Activated T-cell treated with anti-CD3 and anti-CD28 coated beads, Interleukin-2, amount 50 U/mL, for 4 hours (primary cell): ENCODE measurements around the gene TLX1. TPM values are rescaled to one million over a fixed set of nuclear protein-coding genes. Genes with fewer than 3 reads are reported as not detected.

Experiments used
- ATAC-seq, 2 donors: fragments of 200-7000 bp; cut with Tn5 transposase; one replicate each; pipeline ENCODE4 v1.10.0; 2021
- DNase-seq: peaks from one replicate; pipeline ENCODE4 v3.0.0-alpha.2; 2020
- H3K27me3 Mint-ChIP-seq: one replicate; pipeline ENCODE4 v1.8.0; 2021; ENCODE audit warnings: low read depth, mixed read lengths
- H3K36me3 Mint-ChIP-seq: one replicate; pipeline ENCODE4 v1.8.0; 2022; ENCODE audit warnings: mixed read lengths; ENCODE audit not compliant: insufficient read depth
- H3K4me1 Mint-ChIP-seq: one replicate; pipeline ENCODE4 v1.8.0; 2021; ENCODE audit warnings: low read depth, mixed read lengths
- H3K4me3 Mint-ChIP-seq: one replicate; pipeline ENCODE4 v1.8.0; 2021; ENCODE audit warnings: mild to moderate bottlenecking, moderate library complexity, mixed read lengths
- H3K9me3 Mint-ChIP-seq: one replicate; pipeline ENCODE4 v1.8.0; 2021; ENCODE audit warnings: mixed read lengths
- total RNA-seq, 3 donors: library from RNA; stranded (reverse); gene quantifications; one replicate each; pipeline ENCODE4 v1.2.1, GENCODE V29; 2021

TLX1 gene
- total RNA-seq, 3 donors from 2014 or later = not detected

- peaks cover 18% of the 10 kb centered on the region for H3K9me3 Mint-ChIP-seq
- no peak overlapping the region for H3K4me3 Mint-ChIP-seq
- peaks cover 59% of the 10 kb centered on the region for H3K27me3 Mint-ChIP-seq
- ATAC-seq = no peak
- H3K36me3 Mint-ChIP-seq = peaks cover 4% of the 10 kb centered on the region
- no peak for DNase-seq
- no peaks in the 10 kb centered on the region for H3K4me1 Mint-ChIP-seq
Observed at GRCh38 chr10:101172741-101173140, 41.6 kb downstream of the TLX1 start.

- peaks cover 18% of the 10 kb centered on the region for H3K9me3 Mint-ChIP-seq
- no peak for ATAC-seq
- H3K4me3 Mint-ChIP-seq = no peak overlapping the region
- H3K27me3 Mint-ChIP-seq = peaks cover 54% of the 10 kb centered on the region
- peaks cover 4% of the 10 kb centered on the region for H3K36me3 Mint-ChIP-seq
- no peaks in the 10 kb centered on the region for H3K4me1 Mint-ChIP-seq
- DNase-seq = no peak
Observed at GRCh38 chr10:101174319-101174718, 43.2 kb downstream of the TLX1 start.

GRCh38 chr10:101176577-101176976 is 45.5 kb downstream of the TLX1 start:
- H3K36me3 Mint-ChIP-seq = peaks cover 4% of the 10 kb centered on the region
- peaks cover 58% of the 10 kb centered on the region for H3K27me3 Mint-ChIP-seq
- no peaks in the 10 kb centered on the region for H3K4me1 Mint-ChIP-seq
- H3K9me3 Mint-ChIP-seq = peaks cover 18% of the 10 kb centered on the region
- no peak for DNase-seq
- no peak overlapping the region for H3K4me3 Mint-ChIP-seq
- ATAC-seq = no peak

- Mint-ChIP-seq H3K27me3 (peaks cover 20% of the 10 kb centered on the region), H3K4me3 (no peak overlapping the region)
- ATAC-seq = no peak
Observed at GRCh38 chr10:101182936-101183335, 51.8 kb downstream of the TLX1 start.

GRCh38 chr10:101183458-101184183 is 52.5 kb downstream of the TLX1 start:
- no peaks in the 10 kb centered on the region for H3K36me3 Mint-ChIP-seq
- DNase-seq (no peak), ATAC-seq (no peak)
- H3K9me3 Mint-ChIP-seq = no peaks in the 10 kb centered on the region
- H3K4me3 Mint-ChIP-seq = no peak overlapping the region
- peaks cover 19% of the 10 kb centered on the region for H3K27me3 Mint-ChIP-seq
- H3K4me1 Mint-ChIP-seq = no peaks in the 10 kb centered on the region

More at GRCh38 chr10:101182936-101183335, 51.8 kb downstream of the TLX1 start:
- Mint-ChIP-seq H3K4me1 (no peaks in the 10 kb centered on the region), H3K9me3 (no peaks in the 10 kb centered on the region), H3K36me3 (no peaks in the 10 kb centered on the region)
- no peak for DNase-seq

Other genes starting within 250 kb of the TLX1 start
- gene SLF2, start 218.3 kb upstream of the TLX1 start, total RNA-seq = 10 to 100 TPM; 16.6 to 18.6 (median 17.6) TPM
- under 1 TPM; 0.35 to 0.69 (median 0.48) TPM for gene SEMA4G, start 161.8 kb upstream of the TLX1 start, total RNA-seq
- 10 to 100 TPM; 68.8 to 76.3 (median 69.3) TPM for gene MRPL43, start 143.8 kb upstream of the TLX1 start, total RNA-seq
- 10 to 100 TPM; 49.8 to 55.5 (median 55.5) TPM for gene TWNK, start 143.8 kb upstream of the TLX1 start, total RNA-seq
- 10 to 100 TPM in 1 of 3 donors, 1 to 10 TPM in 2; 9.3 to 10.2 (median 9.8) TPM for gene LZTS2, start 131.5 kb upstream of the TLX1 start, total RNA-seq
- under 1 TPM in 2 of 3 donors, not detected in 1; 0.05 to 0.26 TPM for gene PDZD7, start 100.2 kb upstream of the TLX1 start, total RNA-seq
- gene SFXN3, start 100.1 kb upstream of the TLX1 start, total RNA-seq = 1 to 10 TPM; 8.7 to 9.8 (median 9.7) TPM
- under 1 TPM in 1 of 3 donors, not detected in 2; 0.19 TPM for gene KAZALD1, start 69.3 kb upstream of the TLX1 start, total RNA-seq
- gene LBX1, start 98.2 kb downstream of the TLX1 start, total RNA-seq = not detected
- gene BTRC, start 222.9 kb downstream of the TLX1 start, total RNA-seq = 10 to 100 TPM; 14.2 to 19.5 (median 14.8) TPM